Lower leg skin (tissue), 3 donors: ENCODE measurements around the gene TTC21B.

Experiments
- POLR2A ChIP-seq, 2 donors: fragments of 450-650 bp; IDR thresholded peaks; one replicate each; pipeline ENCODE4 v1.6.1; 2016 to 2017; ENCODE audit warnings: antibody characterized with exemption in 2 of 2, mild to moderate bottlenecking in 1 of 2, moderate library complexity in 1 of 2
- TF ChIP-seq, protein P1 (sequence below), 3 donors: fragments of 450-650 bp; IDR thresholded peaks; one replicate each; pipeline ENCODE4 v1.5.1; 2016; ENCODE audit warnings: antibody characterized with exemption in 3 of 3, mild to moderate bottlenecking in 3 of 3, moderate library complexity in 2 of 3

DNA sequence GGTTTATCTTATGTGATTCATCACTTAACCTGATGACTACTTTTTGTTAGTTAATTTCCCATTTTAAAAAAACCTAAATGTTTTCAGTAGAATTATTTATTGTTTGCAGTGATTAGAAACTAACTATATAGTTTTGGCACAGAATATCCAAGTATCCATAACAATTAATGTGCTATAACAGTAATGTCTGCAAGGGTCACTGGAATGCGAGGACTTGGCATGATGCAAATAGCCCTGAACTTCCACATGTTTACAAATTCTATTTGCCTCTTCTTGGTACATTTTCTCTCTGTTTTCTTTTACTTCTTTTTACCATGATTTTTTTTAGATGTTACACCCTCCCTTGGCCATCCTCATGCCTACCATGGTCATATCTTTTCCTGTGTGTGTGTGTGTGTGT, 110.2 kb downstream of the TTC21B start:
- TF ChIP-seq, protein P1, sequence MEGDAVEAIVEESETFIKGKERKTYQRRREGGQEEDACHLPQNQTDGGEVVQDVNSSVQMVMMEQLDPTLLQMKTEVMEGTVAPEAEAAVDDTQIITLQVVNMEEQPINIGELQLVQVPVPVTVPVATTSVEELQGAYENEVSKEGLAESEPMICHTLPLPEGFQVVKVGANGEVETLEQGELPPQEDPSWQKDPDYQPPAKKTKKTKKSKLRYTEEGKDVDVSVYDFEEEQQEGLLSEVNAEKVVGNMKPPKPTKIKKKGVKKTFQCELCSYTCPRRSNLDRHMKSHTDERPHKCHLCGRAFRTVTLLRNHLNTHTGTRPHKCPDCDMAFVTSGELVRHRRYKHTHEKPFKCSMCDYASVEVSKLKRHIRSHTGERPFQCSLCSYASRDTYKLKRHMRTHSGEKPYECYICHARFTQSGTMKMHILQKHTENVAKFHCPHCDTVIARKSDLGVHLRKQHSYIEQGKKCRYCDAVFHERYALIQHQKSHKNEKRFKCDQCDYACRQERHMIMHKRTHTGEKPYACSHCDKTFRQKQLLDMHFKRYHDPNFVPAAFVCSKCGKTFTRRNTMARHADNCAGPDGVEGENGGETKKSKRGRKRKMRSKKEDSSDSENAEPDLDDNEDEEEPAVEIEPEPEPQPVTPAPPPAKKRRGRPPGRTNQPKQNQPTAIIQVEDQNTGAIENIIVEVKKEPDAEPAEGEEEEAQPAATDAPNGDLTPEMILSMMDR (IDR thresholded peaks at IDR 0.05), result no peak
- no peak for TF ChIP-seq POLR2A (IDR thresholded peaks at IDR 0.05)
